ENCODE data around the gene DHX57.

Gene DHX57

DNA sequence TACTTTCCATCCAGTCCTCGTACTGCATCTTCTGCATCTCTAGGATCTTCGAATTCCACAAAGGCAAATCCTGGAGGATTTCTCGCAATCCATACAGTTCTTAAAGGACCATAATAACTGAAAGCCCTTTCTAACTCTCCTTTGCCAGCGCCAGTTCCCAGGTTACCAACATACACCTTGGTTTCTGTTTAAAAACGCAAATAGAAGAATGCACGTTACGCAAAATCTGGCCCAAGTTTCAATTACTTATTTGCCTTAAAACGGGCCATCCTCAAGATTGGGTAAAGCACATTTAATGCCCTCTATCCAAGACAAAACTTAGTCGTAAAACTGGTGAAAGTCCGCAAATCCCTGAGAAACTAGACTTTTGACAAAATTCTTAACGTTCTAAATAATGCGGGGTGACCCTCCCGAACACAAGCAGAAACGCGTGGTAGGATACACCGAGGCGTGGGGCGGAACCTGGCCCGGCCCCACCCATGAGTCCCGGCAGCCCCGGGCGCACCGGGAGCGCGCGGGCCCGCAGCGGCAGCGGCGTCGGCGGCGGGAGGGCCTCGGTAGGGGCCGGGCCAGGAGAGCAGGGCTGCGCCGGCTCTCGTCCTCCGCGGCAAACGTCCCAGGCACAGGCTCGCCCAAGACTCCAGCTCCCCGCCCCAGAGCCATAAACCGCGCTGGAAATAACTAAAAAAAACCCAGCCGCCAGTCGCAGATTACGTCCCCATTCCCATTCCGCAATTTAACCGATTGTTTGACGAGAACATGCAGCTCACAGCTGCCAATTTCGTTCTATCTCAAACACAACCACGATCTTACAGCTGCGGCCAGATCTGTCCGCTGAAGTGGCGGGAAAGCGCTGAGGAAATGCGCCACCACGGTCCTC lies 125.5 kb downstream of the DHX57 start:
- DNase-seq, result peak; percentile 25

DNA sequence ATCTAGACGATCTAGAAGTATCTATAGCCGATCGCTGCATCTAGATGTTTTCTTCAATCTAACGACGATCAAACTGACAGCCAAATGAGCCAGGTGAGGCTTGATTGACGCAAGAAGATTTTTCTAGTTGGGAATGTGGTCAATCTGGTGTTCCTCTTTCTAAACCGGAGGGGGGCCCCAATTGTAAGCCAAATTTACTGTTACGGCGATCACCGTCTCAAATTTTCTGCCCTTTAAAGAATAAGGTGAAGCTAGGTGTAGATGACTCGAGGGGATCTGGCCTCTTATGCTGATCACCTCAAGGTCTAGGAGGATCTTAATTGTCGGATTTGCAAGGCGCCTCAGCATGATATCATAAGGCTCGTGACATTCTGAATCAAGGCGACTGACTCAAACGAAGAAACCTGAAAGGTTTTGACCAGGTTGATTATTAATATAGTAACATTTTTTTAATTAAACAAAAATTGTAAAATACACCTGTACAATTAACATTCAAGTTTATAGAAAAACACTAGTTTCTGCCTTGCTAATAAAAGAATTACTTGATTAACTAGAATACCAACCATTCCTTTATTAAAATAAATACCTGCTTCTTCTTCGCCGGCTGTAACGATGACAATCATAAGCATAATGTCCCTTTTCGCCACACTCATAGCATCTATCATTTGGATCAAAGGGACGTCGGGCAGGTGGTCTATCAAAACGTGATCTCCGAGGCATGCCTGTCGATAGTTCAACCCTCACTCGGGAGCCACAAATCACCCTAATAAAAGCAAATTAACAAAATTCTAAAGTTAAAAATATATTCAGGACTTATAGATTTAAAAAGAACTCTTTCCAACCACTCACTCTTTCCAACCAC lies 126.6 kb downstream of the DHX57 start:
- no peak for DNase-seq

DNA sequence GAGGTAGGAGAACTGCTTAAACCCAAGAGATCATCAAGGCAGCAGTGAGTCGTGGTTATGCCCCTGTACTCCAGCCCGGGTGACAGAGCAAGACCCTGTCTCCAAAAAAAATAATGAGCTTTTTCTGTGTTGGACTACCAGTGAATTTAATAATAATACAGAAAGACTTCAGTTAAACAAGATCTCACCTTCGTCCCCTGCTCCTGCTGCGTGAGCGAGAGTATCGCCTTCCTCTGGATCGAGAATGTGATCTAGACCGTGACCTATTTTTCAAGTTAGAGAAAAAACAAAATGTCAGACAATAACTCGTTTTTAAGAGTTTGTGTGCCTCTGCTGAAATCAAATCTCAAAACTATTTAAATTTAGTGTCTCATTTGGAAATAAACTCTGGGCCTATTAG lies 127.3 kb downstream of the DHX57 start:
- no peak for DNase-seq

DNA sequence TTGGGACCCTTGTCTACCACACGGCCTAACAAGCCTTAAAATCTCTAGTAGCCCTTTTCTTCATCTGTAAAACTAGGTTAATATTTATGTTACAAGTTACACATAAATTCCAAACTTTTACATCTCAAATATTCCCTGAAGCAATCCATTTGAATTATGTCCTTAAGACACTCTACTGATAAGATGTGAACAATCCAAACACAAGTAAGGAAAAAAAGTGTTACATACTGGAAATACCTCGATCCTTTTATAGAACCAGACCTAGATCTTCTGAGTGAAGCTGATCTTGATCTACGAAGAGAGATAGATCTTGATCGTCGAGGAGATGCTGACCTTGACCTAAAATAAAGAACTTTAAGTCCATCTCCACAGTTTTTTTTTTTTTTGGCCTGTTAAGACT lies 127.9 kb downstream of the DHX57 start:
- no peak for DNase-seq
